ENCODE measurements around the gene SPEG.

DNA sequence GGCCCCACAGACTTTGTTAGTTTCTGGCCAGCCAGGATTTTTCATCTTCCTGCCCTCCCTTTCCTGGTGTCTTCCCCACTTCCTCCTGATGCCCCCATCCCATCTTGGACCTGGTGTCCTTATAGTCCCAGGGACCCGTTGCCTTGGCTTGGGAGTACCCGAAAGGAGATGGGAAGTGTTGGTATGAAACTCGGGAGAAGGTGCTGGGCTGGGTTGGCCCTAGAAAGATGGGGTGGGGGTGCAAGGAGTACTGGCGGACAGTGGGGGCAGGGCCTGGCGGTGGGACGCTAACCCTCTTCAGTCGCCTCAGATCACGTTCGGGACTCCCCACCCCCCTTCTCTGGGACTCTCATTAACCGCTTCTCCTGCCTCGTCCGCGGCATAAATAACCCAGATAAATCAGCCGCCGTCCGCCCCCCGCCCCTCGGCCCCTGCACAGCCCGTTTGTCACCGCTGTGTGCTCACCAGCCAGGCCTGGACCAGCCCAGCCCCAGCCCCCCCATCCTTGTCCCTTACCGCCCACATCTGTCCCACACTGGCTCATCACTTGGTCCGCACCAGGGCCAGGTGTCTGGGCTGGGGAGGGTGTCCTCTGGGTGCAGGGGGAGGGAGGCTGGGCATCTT, 76.0 kb downstream of the SPEG start:
- TF ChIP-seq CTCF (IDR thresholded peaks at IDR 0.05) (no peak), POLR2A (IDR thresholded peaks at IDR 0.05) (no peak)

Measured in right lobe of liver (tissue), 4 donors.